ENCODE measurements around the gene RBM39.
"Not testable (repeated sequence)": the region's sequence is repeated elsewhere in the genome, so short reads cannot be mapped to it uniquely, and the experiment has no call there.

Gene RBM39

GRCh38 chr20:35741892-35742740 is at the start of gene RBM39:
TSS of gene RBM39 (minus strand) at chr20:35742260. CDS start at chr20:35740874, 1,386 bp downstream.
- DNase-seq (ENCODE audit: low spot score), result peak; percentile 100

GRCh38 chr20:35791821-35792220 is 49.8 kb upstream of the RBM39 start:
- no peak for DNase-seq (ENCODE audit: low spot score)

GRCh38 chr20:35791097-35791496 is 49.0 kb upstream of the RBM39 start:
- DNase-seq (ENCODE audit: low spot score), result no peak

GRCh38 chr20:35788796-35789195 is 46.7 kb upstream of the RBM39 start:
- no peak for DNase-seq (ENCODE audit: low spot score)

GRCh38 chr20:35785541-35785940 is 43.5 kb upstream of the RBM39 start:
- DNase-seq (ENCODE audit: low spot score), result not testable (repeated sequence)

- not testable (repeated sequence) for DNase-seq (ENCODE audit: low spot score)
These were observed 41.8 kb upstream of the RBM39 start for GRCh38 chr20:35783811-35784210.

GRCh38 chr20:35776513-35777101 is 34.5 kb upstream of the RBM39 start:
- peak; percentile 64 for DNase-seq (ENCODE audit: low spot score)

- no peak for DNase-seq (ENCODE audit: low spot score)
These were observed 32.3 kb upstream of the RBM39 start for GRCh38 chr20:35774391-35774790.

- peak; percentile 24 for DNase-seq (ENCODE audit: low spot score)
These were observed 31.2 kb upstream of the RBM39 start for GRCh38 chr20:35773154-35773751.

GRCh38 chr20:35772563-35773058 is 30.6 kb upstream of the RBM39 start:
- no peak for DNase-seq (ENCODE audit: low spot score)

- peak; percentile 96 for DNase-seq (ENCODE audit: low spot score)
These were observed 29.9 kb upstream of the RBM39 start, which contains the start of gene PHF20 for GRCh38 chr20:35771689-35772562. TSS of gene PHF20 (plus strand) at chr20:35772015. CDS start at chr20:35801523, 29,508 bp downstream.

GRCh38 chr20:35771367-35771688 is 29.3 kb upstream of the RBM39 start:
- no peak for DNase-seq (ENCODE audit: low spot score)

GRCh38 chr20:35768731-35769664 is 26.9 kb upstream of the RBM39 start:
- no peak for DNase-seq (ENCODE audit: low spot score)

GRCh38 chr20:35767683-35768481 is 25.8 kb upstream of the RBM39 start:
- DNase-seq (ENCODE audit: low spot score), result no peak

- no peak for DNase-seq (ENCODE audit: low spot score)
These were observed 24.8 kb upstream of the RBM39 start for GRCh38 chr20:35766843-35767242.

- DNase-seq (ENCODE audit: low spot score), result not testable (repeated sequence)
These were observed 22.9 kb upstream of the RBM39 start for GRCh38 chr20:35764936-35765335.

- DNase-seq (ENCODE audit: low spot score), result no peak
These were observed 20.4 kb upstream of the RBM39 start for GRCh38 chr20:35762461-35762860.

- DNase-seq (ENCODE audit: low spot score), result not testable (repeated sequence)
These were observed 19.5 kb upstream of the RBM39 start for GRCh38 chr20:35761548-35761947.

- no peak for DNase-seq (ENCODE audit: low spot score)
These were observed 15.1 kb upstream of the RBM39 start for GRCh38 chr20:35757098-35757705.
